Measurements from ENCODE around the gene SARM1.
"Not testable (repeated sequence)": the region's sequence is repeated elsewhere in the genome, so short reads cannot be mapped to it uniquely, and the experiment has no call there.

Gene SARM1

GRCh38 chr17:28425206-28425605 is 53.7 kb downstream of the SARM1 start:
- no peak for DNase-seq (ENCODE audit: low read depth, low spot score)

GRCh38 chr17:28426081-28426519 is 54.6 kb downstream of the SARM1 start:
- DNase-seq (ENCODE audit: low read depth, low spot score): no peak

GRCh38 chr17:28427371-28427770 is 55.9 kb downstream of the SARM1 start:
- no peak for DNase-seq (ENCODE audit: low read depth, low spot score)

GRCh38 chr17:28427982-28428381 is 56.5 kb downstream of the SARM1 start:
- DNase-seq (ENCODE audit: low read depth, low spot score): not testable (repeated sequence)

GRCh38 chr17:28433721-28434120 is 62.2 kb downstream of the SARM1 start:
- DNase-seq (ENCODE audit: low read depth, low spot score): no peak

- DNase-seq (ENCODE audit: low read depth, low spot score): not testable (repeated sequence)
Measured at GRCh38 chr17:28434326-28434725, 62.8 kb downstream of the SARM1 start.

GRCh38 chr17:28443901-28444638 is 72.6 kb downstream of the SARM1 start:
- no peak for DNase-seq (ENCODE audit: low read depth, low spot score)

- no peak for DNase-seq (ENCODE audit: low read depth, low spot score)
Measured at GRCh38 chr17:28446716-28447395, 75.4 kb downstream of the SARM1 start.

- DNase-seq (ENCODE audit: low read depth, low spot score): no peak
Measured at GRCh38 chr17:28447396-28447760, 75.9 kb downstream of the SARM1 start.

- DNase-seq (ENCODE audit: low read depth, low spot score): no peak
Measured at GRCh38 chr17:28449859-28450258, 78.4 kb downstream of the SARM1 start.

Measured in smooth muscle cell of the brain vasculature (primary cell).